HG03378 (cell line): ENCODE results near the gene MBOAT1.

ENCODE experiments used
- ATAC-seq: cut with Tn5 transposase; IDR thresholded peaks from one replicate; pipeline ENCODE4 v1.9.1; 2021; ENCODE audit warnings: mild to moderate bottlenecking, moderate library complexity; ENCODE audit not compliant: unreplicated experiment

MBOAT1 gene

DNA sequence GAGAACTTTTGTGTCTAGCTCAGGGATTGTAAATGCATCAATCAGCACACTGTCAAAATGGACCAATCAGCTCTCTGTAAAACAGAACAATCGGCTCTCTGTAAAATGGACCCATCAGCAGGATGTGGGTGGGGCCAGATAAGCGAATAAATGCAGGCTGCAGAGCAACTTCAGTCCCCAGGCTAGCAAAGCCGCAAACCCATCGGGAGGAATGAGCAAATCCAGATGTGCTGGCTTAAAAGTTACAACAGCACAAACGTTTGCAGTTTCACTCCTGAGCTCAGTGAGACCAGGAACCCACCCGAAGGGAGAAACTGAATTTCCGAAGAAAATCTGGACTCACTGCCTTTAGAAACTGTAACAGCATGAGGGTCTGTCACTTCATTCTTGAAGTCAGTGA, 21.9 kb upstream of the MBOAT1 start:
- ATAC-seq: no peak

DNA sequence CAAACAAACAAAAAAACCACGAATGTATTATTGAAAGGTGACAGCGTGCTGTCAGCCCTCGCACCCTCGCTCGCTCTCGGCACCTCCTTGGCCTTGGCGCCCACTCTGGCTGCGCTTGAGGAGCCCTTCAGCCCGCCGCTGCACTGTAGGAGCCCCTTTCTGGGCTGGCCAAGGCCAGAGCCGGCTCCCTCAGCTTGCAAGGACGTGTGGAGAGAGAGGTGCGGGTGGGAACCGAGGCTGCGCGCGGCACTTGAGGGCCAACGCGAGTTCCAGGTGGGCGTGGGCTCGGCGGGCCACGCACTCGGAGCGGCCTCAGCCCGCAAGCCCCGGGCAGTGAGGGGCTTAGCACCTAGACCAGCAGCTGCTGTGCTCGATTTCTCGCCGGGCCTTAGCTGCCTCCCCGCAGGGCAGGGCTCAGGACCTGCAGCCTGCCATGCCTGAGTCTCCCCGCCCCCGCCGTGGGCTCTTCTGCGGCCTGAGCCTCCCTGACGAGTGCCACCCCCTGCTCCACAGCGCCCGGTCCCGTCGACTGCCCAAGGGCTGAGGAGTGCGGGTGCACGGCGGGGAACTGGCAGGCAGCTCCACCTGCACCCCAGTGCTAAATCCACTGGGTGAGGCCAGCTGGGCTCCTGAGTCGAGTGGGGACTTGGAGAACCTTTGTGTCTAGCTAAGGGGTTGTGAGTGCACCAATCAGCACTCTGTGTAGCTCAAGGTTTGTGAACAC, 20.9 kb upstream of the MBOAT1 start:
- ATAC-seq: no peak

DNA sequence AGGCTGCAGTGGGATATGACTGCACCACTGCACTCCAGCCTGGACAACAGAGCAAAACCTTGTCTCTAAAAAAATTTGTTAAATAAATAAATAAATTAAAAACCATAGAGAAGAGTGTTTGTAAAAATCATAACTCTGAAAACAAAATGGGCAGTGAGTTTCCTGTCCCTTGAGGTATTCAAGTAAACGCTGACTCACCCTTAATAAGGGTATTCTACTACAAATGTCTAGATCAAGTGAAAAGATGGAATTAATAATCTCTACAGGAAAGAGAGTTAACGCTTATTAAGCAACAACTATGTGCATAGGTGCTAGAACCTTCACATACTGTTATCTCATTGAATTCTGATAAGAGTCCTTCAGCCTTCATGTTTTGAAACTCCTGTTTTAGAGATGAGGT, 19.9 kb upstream of the MBOAT1 start:
- ATAC-seq: no peak

DNA sequence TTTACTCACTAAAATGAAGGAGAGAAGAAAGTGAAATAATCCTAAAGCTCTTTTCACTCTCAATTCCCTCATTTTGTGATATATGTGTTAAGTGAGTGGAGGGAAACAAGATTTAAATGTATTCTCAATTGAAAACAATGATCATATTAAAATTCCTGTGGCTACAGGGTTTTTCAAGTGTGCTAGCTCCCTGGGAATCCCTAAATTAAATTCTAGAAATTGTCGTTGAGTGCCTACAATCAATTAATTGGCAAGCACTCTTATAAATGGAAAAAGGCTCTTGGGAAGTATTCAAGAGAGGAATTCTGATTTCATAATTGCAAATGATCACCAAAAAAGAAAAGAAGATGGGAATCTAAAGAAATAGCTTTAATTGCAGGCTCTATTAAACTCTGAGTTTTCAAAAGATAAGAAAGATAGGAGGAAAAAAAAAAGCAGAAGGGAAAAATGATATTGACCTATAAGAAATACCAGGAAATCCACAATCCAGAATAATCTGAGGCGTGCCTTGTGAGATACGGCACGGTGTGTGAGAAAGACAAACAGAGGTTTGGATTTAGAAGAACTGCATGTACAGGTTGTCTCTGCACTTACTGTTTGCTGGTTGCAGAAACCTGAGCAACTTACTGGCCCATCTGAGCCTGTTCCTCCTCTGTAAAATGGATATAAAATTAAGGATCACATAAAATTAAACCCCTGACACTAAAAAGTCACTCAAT, 18.3 kb upstream of the MBOAT1 start:
- no peak for ATAC-seq

DNA sequence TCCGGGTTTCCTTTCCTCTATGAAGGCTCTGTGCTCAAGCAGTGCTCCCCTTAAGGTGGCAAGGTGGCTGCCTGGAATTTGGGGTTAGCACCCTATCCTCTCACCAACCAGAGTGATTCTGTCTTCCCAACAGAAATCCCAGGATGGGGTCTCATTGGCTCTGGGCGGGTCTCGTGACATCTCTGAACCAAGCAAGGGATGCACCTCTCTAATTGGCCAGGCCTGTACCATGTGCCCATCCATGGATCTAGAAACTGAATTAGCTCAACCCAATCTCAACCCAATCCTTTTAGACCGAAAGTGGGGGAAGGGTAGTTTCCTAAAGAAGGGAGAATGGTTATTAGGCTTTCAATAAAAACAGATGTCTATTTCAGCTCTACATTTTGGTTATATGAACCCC, 17.6 kb upstream of the MBOAT1 start:
- no peak for ATAC-seq

DNA sequence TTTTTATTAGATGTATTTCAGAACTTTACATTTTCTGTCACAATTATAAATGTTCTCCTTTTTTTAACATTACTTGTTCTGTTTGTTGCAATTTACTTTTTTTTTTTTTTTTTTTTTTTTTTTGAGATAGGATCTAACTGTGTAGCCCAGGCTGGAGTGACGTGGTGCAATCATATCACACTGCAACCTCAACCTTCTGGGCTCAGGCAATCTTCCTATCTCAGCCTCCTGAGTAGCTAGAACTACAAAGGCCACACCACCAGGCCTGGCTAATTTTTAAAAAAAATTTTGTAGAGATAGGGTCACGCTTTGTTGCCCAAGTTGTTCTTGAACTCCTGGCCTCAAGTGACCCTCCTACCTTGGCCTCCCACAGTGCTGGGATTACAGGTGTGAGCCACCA, 15.1 kb upstream of the MBOAT1 start:
- ATAC-seq: no peak

DNA sequence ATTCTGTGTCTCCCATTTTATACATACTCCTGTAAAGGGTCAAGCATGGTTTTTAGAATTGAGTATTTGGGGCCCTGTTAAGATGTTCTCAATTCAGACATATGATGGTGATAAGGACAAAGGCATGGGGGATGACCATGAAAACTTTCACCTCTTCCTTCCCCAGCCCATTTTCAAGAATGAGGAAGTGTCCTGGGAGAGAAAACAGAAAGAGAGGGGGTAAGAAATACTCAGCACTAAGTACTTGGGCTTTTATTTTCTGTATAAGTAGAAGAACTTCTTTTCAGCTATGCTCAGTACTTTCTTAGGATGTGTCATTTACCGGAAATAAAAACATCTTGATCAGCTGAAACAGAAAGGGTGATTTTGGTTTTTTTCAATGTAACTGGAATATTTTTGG, 10.9 kb upstream of the MBOAT1 start:
- ATAC-seq: no peak

DNA sequence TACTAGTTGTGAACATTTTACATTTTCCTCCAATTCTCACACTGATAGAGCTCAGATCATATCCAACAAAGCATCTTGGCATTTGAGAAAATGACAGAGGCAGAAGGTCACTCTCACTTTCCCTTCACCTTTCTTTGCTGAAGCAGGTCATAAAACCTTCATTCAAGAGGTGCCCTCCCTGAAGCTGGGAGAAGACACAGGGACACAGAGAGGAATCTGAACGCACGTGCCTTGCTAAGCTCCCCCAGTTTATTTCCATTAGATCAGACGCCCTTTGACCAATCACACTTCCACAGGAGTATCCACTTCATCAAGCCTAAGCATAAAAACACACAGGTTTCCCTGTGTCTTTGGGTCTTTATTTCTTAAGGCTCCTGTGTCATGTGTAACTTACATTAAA, 9.2 kb upstream of the MBOAT1 start:
- no peak for ATAC-seq

DNA sequence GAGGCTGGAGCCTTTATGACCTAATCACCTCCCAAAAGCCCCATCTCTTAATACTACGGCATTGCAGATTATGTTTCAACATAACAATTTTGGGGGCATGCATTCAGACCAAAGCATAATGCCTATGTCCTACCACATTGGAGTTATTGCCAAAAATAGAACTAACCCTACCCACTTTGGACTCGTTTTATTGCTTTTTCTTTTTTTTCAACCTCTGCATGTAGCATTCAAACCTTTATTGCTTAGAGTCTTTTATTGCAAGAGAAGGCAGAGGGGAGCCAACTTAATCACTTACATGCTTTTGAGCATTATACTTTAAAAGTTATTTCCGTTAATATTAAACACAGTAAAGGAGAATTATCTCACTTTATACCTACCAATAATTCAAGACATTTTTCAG, 8.1 kb upstream of the MBOAT1 start:
- ATAC-seq: no peak

DNA sequence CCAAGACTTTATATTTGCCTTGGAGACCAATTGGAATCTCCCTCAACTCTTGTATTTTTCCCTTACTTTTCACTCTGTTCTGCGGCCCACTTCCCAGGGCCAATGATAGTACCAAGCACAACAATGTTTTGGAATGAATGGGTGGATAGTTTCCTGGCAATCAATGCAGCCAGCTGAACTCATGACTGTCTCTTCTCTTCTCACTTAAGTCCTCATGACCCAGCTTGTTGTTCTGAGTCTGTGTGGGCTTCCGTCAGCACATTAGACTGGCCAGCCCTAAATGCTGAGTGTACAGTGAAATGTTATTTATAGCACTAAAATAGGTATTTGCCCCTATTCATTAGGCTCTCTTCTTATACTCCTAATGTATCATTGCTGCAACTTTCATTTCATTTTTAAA, 5.6 kb upstream of the MBOAT1 start:
- no peak for ATAC-seq

DNA sequence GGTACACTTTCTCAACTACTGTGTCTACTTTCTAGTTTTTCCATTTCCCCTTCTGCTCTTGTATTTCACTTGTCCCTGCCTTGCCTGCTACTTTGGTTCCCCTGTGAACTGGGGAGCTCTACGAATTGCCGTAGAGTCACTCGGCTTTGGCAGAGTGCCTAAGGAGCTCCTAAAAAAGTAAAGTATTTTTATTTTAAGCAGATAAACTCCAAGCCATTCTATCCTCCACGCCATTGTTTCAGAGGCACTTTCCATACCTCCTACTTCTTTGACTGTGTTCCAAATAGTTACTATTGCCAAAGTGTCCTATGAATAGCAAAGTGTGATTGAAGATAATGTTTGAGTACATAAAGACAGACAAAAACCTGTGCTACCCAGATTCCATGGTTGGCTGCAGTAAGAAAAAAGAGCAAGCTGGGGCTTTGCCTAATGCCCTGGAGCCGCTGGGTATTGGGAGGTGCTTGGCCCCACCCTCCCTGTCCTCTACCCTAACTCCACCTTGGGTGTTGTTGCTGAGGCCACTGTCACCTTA, 5.1 kb upstream of the MBOAT1 start:
- no peak for ATAC-seq

DNA sequence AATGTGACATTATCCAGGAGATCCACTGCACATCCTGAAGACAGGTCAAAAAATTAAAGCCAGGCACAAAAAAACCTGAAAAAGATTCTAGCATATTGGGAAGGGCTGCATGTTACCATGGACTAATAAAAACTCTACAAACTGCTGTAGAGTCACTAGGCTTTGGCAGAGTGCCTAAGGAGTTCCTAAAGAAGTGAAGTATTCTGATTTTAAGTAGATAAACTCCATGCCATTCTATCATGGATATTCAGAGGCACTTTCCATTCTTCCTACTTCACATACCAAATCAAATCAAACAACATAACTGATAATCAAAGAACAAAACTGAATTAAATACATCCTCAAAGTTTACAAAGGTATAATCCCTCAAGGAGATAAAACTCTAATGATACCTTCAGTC, 3.0 kb upstream of the MBOAT1 start:
- no peak for ATAC-seq

DNA sequence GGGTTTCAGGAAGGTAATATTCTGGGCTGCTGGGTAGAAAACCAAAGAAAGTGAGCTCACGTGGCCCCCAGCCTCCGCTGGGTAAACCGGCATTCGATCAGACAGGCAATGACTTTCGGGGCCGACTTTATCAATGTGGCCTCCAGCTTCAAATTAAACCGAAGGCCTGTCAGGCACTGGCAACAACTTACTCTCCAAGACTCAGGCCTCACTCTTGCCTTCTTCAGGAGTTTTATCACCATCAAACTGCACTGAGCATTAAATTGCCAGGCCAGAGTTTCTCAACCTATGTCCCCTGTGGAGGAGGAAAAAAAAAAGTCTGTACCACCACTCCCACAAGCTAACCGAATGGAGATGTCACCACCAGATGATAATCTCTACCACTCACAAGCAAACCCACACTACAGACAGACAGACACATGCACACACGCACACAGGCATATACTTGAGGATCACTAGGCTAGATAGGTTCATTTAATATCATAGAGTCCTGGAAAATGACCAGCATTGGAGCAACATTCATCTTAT, 1.1 kb upstream of the MBOAT1 start:
- no peak for ATAC-seq

DNA sequence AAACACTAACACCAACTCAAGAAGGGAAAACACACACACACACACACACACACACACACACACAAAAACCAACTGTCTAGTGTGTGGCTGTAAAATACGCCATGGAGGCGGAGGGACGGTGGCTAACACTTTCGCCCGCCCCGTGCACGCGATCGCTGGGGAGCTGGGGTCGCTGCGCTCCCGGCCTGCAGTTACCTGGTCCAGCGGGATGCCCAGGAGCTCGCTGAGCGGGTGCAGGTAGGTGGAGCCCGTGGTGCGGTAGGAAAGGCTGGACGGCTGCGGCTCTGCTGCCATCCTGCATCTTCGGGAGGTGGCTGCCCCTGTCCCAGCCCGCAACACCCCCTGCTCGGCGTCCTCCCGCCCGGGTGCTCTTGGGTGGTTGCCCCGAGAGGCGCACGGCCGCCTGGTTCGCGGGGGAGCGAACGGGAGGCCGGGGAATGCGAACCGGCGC, 303 bp downstream of the MBOAT1 start:
- ATAC-seq: peak; percentile 35

DNA sequence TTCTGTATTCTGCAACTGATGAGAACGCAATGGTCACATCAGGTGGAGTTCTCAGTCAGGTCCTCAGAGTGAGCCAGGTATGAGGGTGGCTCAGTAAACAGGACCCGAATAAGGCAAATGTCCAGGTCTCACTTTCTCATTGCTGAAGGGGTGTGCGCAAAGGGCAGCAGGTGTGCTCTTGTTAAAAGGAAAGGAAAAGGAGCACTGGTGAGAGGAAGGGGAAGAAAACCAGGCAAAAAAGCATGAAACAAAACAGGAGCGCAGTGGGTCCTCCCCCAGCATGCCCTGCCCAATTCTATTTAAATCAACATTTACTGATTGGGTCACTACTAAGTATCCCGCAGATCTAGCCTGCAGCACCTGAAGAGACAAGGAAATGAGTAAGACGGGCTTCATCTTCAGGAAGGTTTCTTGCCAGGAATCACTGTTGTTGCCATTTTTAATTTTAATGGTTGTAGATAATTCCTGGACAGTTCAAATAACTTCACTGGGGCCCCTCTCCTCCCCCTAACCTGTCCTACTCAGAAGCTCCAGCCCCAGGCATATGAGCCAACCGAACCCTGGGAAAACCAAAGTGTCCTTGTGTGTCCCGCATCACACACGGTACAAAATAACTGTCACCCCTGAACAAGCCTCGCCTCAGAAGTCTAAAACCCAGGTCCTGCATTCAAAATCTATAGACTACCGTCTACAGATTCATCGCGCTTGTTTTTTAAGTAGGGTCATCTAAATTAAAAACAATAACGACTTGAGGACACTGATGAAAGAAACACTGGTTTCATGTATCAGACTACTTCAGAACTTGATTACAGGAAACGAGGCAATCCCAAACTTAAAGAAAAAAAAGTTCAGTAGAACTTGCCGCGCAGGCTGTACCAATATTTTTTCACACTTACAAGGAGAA, 980 bp downstream of the MBOAT1 start:
- peak; percentile 31 for ATAC-seq

DNA sequence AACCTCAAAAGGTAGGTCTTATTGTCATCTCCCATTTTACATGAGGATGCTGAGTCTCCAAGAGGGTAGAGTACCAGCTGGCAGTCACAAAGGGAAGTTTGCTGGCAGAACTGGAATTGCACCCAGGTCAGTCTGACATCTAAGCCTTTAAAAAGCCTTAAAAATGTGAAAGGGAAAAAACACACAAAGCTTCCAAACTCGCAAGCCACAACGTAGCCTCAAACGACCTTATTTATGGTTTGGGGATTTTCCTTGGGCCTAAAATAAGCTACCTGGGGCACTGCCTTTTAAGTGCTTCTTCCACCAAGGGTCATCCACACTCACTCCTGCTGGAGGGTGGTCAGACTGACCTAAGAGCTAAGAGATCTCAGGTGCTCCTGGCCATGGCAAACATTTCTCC, 2.1 kb downstream of the MBOAT1 start:
- ATAC-seq: no peak

DNA sequence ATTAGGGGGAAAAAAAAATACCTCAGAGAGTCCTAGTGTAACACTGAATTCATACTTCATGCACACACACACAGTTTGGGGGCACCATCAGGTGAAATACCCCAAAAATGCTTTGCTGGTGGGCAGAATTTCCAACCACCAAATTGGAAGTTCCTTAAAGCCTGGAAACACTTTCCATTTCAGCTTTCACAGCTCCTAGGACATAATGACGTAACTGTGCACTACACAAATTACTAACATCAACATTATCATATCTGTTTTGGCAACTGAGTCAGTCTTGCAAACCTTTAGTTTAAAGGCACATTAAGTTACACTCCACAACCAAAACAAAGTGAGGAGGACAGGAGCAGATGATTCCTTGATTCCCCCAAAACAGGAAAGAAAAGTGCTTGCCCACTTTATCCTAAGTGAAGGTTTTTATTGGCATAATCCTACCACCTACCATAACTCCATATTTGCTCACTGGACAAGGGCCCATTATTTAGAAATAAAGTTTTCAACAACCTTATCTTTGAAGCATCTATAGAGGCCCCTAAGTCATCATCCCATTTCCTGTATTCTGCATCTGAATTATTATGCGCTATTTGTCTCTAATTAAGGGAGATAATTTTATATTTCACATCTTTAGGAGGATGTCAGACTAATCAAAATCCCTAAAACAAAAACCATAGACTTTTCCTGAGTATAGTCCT, 3.4 kb downstream of the MBOAT1 start:
- no peak for ATAC-seq

DNA sequence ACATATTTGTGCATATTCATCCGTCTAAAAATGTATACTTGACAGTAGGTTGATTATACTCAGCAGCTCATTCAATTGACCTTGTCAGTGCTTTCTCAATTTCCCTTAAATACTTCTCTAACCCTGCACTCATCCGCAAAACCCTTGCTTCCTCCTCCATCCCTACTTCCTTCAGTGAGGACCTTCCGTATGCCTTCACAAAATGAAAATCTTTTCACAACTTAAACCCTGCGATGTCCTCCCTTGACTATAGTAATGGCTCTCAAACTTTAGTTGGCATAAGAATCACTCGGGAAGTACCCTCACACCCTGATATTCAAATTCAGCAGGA, 5.2 kb downstream of the MBOAT1 start:
- no peak for ATAC-seq

DNA sequence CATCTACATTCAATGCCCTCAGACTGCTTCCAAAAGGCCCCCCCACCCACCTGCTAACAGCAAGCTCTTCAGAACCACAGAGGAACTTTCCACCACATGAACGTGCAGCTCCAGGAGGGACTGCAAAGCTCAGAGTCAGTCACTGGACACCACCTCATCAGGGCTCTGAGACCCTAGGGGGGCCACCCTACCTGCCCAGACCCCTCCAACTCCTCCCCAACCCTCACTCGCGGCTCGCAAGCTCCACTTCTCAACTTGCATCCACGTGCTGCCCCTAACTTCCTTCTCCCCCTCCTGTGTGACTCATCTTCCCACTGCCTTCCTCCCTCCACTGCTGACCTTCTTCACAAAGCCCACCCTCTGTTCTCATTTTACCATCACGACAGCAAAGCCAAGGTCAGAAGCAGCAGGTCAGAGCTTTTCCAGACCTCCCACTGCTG, 6.5 kb downstream of the MBOAT1 start:
- ATAC-seq: no peak

DNA sequence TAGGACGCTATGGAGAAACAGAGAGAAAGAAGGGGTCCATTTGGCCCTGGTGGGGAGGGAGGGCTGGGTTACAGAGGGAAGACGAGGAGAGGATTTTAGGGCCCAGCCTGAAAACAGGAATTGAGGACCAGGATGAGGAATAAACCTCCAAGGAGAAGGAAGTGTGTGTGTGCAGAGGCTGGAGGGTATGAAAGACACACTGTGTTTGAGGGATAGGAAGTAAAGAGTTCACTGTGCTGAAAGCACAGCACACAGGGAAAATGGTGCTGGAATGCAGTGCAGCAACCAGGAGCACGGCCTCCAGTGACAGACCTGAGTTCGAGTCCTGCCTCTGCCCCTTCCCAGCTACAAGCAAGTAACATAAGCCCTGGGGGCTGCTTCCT, 7.8 kb downstream of the MBOAT1 start:
- no peak for ATAC-seq
